Medulla oblongata (tissue), 1 donor: ENCODE data around the gene FRAS1.
"Not testable (repeated sequence)": the region's sequence is repeated elsewhere in the genome, so short reads cannot be mapped to it uniquely, and the experiment has no call there.

Experiments
- DNase-seq: peaks from one replicate; pipeline ENCODE4 v3.0.0-alpha.2; 2015; ENCODE audit errors: extremely low spot score

FRAS1 gene

GRCh38 chr4:78210694-78211410, 153.7 kb downstream of the FRAS1 start:
- no peak for DNase-seq

GRCh38 chr4:78213218-78213617, 156.1 kb downstream of the FRAS1 start:
- no peak for DNase-seq

- no peak for DNase-seq
Measured at GRCh38 chr4:78214078-78214477, 157.0 kb downstream of the FRAS1 start.

- DNase-seq: no peak
Measured at GRCh38 chr4:78217557-78217956, 160.4 kb downstream of the FRAS1 start.

- DNase-seq: no peak
Measured at GRCh38 chr4:78218260-78218659, 161.1 kb downstream of the FRAS1 start.

GRCh38 chr4:78219825-78220224, 162.7 kb downstream of the FRAS1 start:
- no peak for DNase-seq

- no peak for DNase-seq
Measured at GRCh38 chr4:78220283-78220682, 163.2 kb downstream of the FRAS1 start.

- DNase-seq: no peak
Measured at GRCh38 chr4:78222575-78223186, 165.6 kb downstream of the FRAS1 start.

- no peak for DNase-seq
Measured at GRCh38 chr4:78225236-78225635, 168.1 kb downstream of the FRAS1 start.

- DNase-seq: no peak
Measured at GRCh38 chr4:78226279-78226678, 169.2 kb downstream of the FRAS1 start.

GRCh38 chr4:78227411-78228057, 170.4 kb downstream of the FRAS1 start:
- DNase-seq: no peak

- no peak for DNase-seq
Measured at GRCh38 chr4:78235800-78236199, 178.7 kb downstream of the FRAS1 start.

- DNase-seq: no peak
Measured at GRCh38 chr4:78237360-78237759, 180.2 kb downstream of the FRAS1 start.

- DNase-seq: no peak
Measured at GRCh38 chr4:78242071-78242470, 184.9 kb downstream of the FRAS1 start.

GRCh38 chr4:78244705-78245485, 187.8 kb downstream of the FRAS1 start:
- no peak for DNase-seq

GRCh38 chr4:78247536-78248285, 190.6 kb downstream of the FRAS1 start:
- DNase-seq: no peak

GRCh38 chr4:78250500-78250899, 193.4 kb downstream of the FRAS1 start:
- no peak for DNase-seq

GRCh38 chr4:78252773-78253172, 195.7 kb downstream of the FRAS1 start:
- not testable (repeated sequence) for DNase-seq

GRCh38 chr4:78254893-78255292, 197.8 kb downstream of the FRAS1 start:
- DNase-seq: no peak

- no peak for DNase-seq
Measured at GRCh38 chr4:78265006-78265405, 207.9 kb downstream of the FRAS1 start.

GRCh38 chr4:78267790-78268189, 210.7 kb downstream of the FRAS1 start:
- DNase-seq: no peak

- no peak for DNase-seq
Measured at GRCh38 chr4:78268597-78268996, 211.5 kb downstream of the FRAS1 start.
